Measurements from ENCODE around the gene TMEM130.
A peak's percentile ranks its signal among the peaks of the same experiment; 100 is the strongest.
"Not testable (repeated sequence)": the region's sequence is repeated elsewhere in the genome, so short reads cannot be mapped to it uniquely, and the experiment has no call there.

The TMEM130 gene

DNA sequence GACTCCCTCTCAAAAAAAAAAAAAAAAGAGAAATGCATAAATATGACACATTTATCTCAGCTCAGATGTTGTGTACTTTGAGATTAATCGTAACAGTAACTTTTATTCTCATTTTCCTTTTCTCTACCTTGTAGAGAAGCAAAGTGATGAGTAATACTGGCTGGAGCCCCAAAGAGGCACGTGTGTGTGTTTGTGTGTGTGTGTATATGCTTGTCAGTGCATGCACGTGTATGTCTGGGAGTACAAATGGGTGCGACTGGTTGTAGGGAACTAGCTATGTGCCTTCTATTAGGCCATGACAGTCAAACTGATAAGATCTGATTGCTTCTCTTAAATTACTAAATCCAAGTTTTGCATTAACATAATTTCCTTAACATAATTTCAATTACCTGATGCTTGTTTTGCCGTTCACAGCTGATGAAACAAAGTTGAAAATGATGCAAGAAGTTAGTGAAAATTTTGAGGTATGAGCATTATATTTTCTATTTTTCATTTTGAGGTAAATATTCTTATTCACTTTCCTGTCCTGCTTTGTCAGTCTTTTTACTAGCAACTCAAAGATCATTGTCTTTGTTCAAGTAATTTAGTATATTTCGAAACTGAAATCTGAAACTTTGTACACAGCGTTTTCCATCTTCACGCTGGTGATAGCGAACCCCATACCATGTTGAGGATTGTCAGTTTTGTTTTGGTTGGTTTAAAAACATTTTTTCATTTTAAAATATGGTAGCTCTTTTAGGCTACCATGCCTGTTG, 11.9 kb upstream of the TMEM130 start:
- Mint-ChIP-seq H3K4me1 (ENCODE audit: low read depth) (peaks cover 23% of the 10 kb centered on the region), H3K36me3 (ENCODE audit: low read depth) (peaks cover 41% of the 10 kb centered on the region), H3K27ac (no peak overlapping the region)

DNA sequence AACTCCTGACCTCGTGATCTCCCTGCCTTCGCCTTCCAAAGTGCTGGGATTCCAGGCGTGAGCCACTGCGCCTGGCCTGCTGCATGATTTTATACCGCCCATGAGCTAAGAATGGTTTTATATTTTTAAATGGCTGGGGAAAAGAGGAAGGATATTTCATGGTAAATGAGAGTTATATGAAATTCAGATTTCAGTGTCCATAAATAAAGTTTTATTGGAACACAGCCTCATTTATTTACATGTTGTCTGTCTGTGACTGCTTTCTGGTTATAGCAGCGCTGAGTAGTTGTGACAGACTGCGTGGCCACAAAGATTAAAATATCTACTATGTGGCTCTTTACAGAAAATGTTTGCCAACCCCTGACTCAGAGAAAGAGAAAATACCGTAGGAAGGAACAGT, 10.7 kb upstream of the TMEM130 start:
- peak overlapping the region; percentile 26 for H3K27ac Mint-ChIP-seq

More for the DNA sequence above, 11.9 kb upstream of the TMEM130 start:
- Mint-ChIP-seq H3K9me3 (no peaks in the 10 kb centered on the region), H3K27me3 (no peaks in the 10 kb centered on the region), H3K4me3 (no peak overlapping the region)

DNA sequence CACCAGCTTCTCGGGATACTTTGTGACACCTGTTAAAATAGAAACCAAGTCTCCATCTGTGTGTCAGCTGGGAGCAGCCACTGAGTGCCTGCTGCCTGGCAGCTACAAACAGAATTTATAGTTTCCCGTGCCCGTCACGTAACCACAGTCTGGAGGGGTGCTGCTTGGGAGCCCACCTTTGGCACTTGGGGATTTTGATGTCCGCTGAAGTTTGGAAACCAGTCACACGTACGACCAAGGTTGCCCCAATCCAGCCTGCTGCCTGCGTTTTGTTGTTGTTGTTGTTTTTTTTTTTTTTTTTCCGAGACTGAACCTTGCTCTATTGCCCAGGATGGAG, 10.1 kb upstream of the TMEM130 start:
- no peaks in the 10 kb centered on the region for H3K9me3 Mint-ChIP-seq
- H3K36me3 Mint-ChIP-seq (ENCODE audit: low read depth), result peaks cover 38% of the 10 kb centered on the region
- peaks cover 5% of the 10 kb centered on the region for H3K27me3 Mint-ChIP-seq
- peak overlapping the region; percentile 89 for H3K27ac Mint-ChIP-seq
- peak overlapping the region; percentile 90 for H3K4me3 Mint-ChIP-seq
- H3K4me1 Mint-ChIP-seq (ENCODE audit: low read depth), result peaks cover 23% of the 10 kb centered on the region

More for the DNA sequence above, 10.7 kb upstream of the TMEM130 start:
- peaks cover 3% of the 10 kb centered on the region for H3K27me3 Mint-ChIP-seq
- H3K4me3 Mint-ChIP-seq, result peak overlapping the region; percentile 90
- H3K9me3 Mint-ChIP-seq, result no peaks in the 10 kb centered on the region
- peaks cover 38% of the 10 kb centered on the region for H3K36me3 Mint-ChIP-seq (ENCODE audit: low read depth)
- H3K4me1 Mint-ChIP-seq (ENCODE audit: low read depth), result peaks cover 23% of the 10 kb centered on the region

DNA sequence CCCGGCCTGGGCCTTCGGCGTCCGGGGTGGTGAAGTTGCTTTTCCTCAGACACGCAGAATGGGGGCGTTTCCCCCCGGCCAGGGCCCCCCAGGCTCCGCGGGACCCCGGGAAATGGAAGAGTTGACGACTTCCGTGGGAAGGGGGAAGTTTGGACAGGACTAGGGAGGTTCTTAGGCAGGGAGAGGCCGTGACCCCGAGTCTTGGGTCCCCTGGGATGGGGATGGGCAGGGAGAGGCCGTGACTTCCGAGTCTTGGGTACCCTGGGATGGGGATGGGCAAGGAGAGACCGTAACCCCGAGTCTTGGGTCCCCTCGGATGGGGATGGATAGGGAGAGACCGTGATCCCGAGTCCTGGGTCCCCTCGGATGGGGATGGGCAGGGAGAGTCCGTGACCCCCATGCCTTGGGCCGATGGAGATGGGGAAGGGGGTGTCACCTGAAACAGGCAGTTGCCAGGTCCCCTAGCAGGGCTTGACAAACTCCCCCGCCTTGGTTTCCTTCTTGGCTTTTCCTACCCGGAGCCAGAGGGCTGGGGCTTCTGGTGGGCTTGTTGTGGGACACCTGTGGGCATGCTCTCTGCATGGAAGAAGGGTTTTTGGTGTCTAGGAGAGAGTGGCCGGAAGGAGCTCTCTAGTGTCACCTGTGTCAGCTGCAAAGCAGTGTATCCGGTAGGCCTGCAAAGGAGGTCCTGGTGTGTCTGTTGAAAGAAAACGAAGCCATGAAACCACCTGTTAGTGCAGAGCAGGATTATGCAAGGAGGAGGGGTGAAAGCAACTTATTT, 9.6 kb upstream of the TMEM130 start:
- peaks cover 38% of the 10 kb centered on the region for H3K36me3 Mint-ChIP-seq (ENCODE audit: low read depth)
- H3K27me3 Mint-ChIP-seq, result peaks cover 5% of the 10 kb centered on the region
- H3K27ac Mint-ChIP-seq, result peak overlapping the region; percentile 89
- H3K4me1 Mint-ChIP-seq (ENCODE audit: low read depth), result peaks cover 23% of the 10 kb centered on the region
- no peaks in the 10 kb centered on the region for H3K9me3 Mint-ChIP-seq
- peak overlapping the region; percentile 90 for H3K4me3 Mint-ChIP-seq

DNA sequence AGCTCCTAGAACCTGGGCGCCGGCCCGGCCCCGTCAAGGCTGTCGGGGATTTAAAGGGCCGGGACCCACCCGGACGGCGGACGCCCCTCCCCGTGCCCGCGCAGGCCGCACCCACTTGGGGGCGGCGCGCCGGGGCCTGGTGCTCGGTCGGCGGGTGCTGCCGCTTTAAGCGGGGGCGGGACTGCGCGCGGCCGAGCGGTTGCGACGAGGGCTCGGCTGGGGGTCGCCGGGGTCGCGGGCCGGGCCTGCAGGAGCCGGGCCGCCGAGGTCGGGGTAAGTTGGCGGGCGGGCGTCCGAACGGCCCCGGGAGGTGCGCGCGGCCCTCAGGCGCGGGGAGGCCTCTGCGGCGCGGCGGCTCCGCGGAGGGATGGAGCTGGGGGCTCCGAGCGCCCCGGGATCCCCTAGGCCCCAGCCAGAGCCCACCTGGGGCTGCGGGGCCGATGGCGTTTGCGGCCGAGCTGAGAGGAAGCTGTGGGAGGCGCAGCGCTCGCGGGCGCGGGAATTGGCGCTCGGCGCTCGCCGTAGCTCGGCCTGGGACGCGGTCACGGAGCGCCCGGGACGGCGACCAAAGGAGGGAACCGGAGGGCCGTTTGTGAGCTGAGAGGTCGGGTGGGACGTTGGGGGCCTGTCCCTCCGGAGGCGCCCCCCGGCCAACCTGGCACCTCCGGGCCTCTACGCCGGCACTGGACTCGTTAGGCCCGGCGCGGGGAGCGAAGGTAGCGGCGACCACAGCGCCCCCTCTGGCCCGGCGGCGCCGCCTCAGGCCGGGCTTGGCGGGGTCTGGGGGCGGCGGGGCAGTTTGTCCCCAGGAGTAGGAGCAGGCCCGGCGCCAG, 8.8 kb upstream of the TMEM130 start, which contains the start of gene TRRAP:
TRRAP (plus strand) TSS at position 168 of the 833 bp plus-strand sequence. CDS start 2,619 bp downstream, outside the sequence.
- Mint-ChIP-seq H3K9me3 (no peaks in the 10 kb centered on the region), H3K36me3 (ENCODE audit: low read depth) (peaks cover 32% of the 10 kb centered on the region), H3K4me1 (ENCODE audit: low read depth) (peaks cover 19% of the 10 kb centered on the region), H3K27me3 (peaks cover 5% of the 10 kb centered on the region), H3K27ac (peak within 1 kb of the TSS; percentile 89), H3K4me3 (peak within 1 kb of the TSS; percentile 90)

DNA sequence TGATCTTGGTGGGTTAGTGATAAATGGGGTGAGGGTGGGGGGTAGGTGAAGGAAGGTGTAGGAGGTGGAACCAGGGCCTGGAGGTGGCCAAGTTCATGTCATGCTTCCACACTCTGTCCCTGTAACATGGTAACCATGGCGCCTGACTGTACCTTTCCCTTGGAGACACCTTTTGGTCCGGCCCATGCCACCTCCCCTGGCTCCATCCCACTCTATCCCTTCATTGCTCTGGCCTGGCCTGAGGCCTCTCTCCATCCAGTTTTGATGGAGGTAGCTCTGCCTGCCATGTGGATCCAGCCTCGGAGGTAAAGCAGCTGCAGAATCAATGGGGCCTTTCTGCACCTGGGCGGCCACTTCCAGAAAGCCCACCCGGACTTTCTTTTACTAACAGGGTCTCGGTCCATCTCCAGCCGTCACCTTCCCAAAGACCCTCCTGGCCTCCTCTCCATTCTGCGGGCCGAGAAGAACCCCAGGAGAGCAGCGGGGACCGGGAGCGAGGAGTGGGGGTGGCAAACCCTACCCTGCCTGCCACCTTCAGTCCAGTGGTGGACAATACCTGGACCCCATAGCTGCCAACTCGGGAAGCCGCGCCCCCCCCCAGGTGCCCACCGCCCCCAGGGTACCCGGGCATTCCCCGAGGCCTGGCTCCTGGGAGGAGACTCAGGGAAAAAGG, 8.0 kb upstream of the TMEM130 start:
- Mint-ChIP-seq H3K36me3 (ENCODE audit: low read depth) (peaks cover 25% of the 10 kb centered on the region), H3K4me1 (ENCODE audit: low read depth) (peaks cover 19% of the 10 kb centered on the region)

DNA sequence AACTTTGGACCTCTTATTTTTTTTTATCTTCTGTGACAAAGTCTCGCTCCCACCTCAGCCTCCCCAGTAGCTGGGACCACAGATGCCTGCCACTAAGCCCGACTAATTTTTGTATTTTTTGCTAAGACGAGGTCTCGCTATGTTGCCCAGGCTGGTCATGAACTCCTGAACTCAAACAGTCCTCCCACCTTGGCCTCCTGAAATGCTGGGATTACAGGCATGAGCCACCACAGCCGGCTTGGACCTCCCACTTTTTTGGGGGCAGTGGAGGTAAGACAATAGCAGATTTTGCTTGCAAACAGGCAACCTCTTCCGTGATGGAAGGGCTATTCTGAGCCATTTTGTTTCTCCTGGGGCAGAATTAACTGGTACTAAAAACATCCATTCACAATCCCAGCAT, 7.3 kb upstream of the TMEM130 start:
- peaks cover 19% of the 10 kb centered on the region for H3K4me1 Mint-ChIP-seq (ENCODE audit: low read depth)
- H3K4me3 Mint-ChIP-seq, result no peak overlapping the region
- no peaks in the 10 kb centered on the region for H3K9me3 Mint-ChIP-seq
- H3K27me3 Mint-ChIP-seq, result peaks cover 5% of the 10 kb centered on the region
- H3K36me3 Mint-ChIP-seq (ENCODE audit: low read depth), result peaks cover 18% of the 10 kb centered on the region
- no peak overlapping the region for H3K27ac Mint-ChIP-seq

More for the DNA sequence above, 8.0 kb upstream of the TMEM130 start:
- Mint-ChIP-seq H3K9me3 (no peaks in the 10 kb centered on the region), H3K27ac (no peak overlapping the region), H3K4me3 (peak overlapping the region; percentile 56), H3K27me3 (peaks cover 5% of the 10 kb centered on the region)

DNA sequence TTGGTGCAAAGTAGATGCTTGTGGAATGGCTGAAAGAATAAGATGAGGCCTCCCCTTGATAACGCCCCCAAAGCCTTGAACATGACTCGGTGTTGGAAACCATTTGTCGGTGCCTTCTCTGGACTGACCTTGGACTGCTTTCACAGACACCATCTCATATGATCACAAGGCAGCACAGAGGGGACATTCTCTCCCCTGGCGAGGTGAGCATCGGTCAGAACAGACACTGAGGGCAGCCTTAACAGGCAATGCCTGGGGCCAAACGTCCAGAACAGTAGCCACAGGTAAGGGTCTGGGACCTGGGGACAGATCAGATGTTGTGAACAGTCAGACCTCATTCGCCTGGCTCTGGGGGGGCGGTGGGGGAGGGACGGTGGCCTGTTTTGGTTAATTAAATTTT, 5.7 kb upstream of the TMEM130 start:
- H3K4me3 Mint-ChIP-seq, result no peak overlapping the region
- peaks cover 9% of the 10 kb centered on the region for H3K4me1 Mint-ChIP-seq (ENCODE audit: low read depth)
- H3K27ac Mint-ChIP-seq, result no peak overlapping the region
- H3K9me3 Mint-ChIP-seq, result no peaks in the 10 kb centered on the region
- peaks cover 5% of the 10 kb centered on the region for H3K27me3 Mint-ChIP-seq
- peaks cover 8% of the 10 kb centered on the region for H3K36me3 Mint-ChIP-seq (ENCODE audit: low read depth)

DNA sequence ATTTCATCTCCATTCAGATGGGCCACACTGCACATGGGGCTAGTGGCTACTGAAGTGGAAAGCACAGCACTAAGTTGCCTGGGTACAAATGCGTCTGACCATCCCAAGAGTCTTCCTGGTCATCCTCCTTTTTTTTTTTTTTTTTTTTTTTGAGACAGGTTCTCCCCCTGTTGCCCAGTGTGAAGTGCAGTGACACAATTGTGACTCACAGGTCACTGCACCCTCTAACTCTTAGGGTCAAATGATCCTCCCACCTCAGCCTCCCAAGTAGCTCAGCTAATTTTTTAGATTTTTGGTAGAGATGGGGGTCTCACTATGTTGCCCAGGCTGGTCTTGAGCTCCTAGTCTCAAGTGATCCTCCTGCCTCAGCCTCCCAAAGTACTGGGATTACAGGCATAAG, 5.1 kb upstream of the TMEM130 start:
- Mint-ChIP-seq H3K9me3 (no peaks in the 10 kb centered on the region), H3K27me3 (peaks cover 5% of the 10 kb centered on the region), H3K4me3 (no peak overlapping the region), H3K27ac (no peak overlapping the region), H3K36me3 (ENCODE audit: low read depth) (peaks cover 4% of the 10 kb centered on the region), H3K4me1 (ENCODE audit: low read depth) (peaks cover 3% of the 10 kb centered on the region)

DNA sequence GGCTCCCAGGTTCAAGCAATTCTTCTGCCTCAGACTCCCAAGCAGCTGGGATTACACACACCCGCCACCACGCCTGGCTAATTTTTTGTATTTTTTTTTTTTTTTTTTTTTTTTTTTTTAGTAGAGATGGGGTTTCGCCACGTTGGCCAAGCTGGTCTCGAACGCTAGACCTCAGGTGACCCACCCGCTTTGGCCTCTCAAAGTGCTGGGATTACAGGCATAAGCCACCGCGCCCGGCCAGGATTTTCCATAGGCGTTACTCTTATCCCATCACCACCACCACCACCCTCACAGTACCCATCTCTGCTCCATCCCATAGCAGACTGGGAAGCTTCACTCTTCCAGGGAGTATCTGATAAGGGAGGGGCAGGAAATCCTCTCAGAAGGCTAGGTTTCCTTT, 3.8 kb upstream of the TMEM130 start:
- H3K27ac Mint-ChIP-seq; H3K4me1 Mint-ChIP-seq (ENCODE audit: low read depth); H3K36me3 Mint-ChIP-seq (ENCODE audit: low read depth); H3K9me3 Mint-ChIP-seq; H3K4me3 Mint-ChIP-seq: not testable (repeated sequence)
- H3K27me3 Mint-ChIP-seq, result peaks cover 11% of the 10 kb centered on the region

DNA sequence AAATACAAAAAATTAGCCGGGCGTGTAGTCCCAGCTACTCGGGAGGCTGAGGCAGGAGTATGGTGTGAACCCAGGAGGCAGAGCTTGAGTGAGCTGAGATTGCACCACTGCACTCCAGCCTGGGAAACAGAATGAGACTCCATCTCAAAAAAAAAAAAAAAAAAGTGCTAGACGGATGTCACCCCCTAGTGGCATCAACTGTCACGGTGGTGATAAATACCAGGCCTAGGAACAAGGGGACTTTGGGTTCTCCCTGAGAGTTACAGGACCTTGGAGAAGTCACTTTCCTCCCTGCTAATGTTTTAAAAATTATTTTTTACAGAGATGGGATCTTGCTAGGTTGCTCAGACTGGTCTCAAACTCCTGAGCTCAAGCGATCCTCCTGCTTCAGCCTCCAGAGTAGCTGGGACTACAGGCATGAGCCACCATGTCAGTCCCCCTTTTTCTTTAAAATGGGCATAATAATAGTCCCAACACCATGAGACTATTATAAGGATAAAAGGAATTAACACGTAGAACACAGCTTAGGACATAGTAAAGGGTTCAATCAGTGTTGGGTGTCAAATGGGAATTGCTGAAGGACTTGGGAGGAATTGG, 2.6 kb upstream of the TMEM130 start:
- H3K9me3 Mint-ChIP-seq, result no peaks in the 10 kb centered on the region
- H3K36me3 Mint-ChIP-seq (ENCODE audit: low read depth), result no peaks in the 10 kb centered on the region
- no peak overlapping the region for H3K4me3 Mint-ChIP-seq
- H3K27ac Mint-ChIP-seq, result no peak overlapping the region
- H3K27me3 Mint-ChIP-seq, result peaks cover 11% of the 10 kb centered on the region
- no peaks in the 10 kb centered on the region for H3K4me1 Mint-ChIP-seq (ENCODE audit: low read depth)

DNA sequence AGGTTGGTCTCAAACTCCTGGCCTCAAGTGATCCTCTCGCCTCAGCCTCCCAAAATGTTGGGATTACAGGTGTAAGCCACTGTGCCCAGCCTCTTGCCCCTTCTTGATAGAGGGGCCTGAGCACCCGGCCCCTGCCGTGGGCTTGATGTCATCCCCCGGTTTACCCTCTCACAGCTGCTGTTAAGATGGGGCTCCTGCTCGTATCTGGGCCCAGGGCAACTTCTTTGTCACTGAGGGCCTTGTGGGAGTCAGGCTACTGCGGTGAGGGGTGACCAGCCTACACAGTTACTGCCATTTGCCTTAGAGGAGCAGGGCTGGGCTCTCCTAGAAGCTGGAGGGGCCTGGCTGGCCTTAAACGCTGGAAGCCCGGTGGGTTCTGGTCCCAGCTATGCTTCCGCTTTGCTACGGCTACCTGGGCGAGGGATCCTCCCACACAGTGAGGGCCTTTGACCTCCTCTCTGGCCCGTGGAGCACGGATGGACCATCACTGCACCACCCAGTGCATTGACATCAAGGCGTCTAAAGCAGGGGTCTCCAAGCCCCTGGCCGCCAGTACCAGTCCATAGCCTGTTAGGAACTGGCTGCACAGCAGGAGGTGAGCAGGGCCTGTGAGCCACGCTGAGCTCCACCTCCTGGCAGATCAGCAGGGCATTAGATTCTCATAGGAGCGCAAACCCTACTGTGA, 1.1 kb upstream of the TMEM130 start:
- Mint-ChIP-seq H3K27ac (no peak overlapping the region), H3K4me3 (peak overlapping the region; percentile 72), H3K4me1 (ENCODE audit: low read depth) (no peaks in the 10 kb centered on the region), H3K27me3 (peaks cover 14% of the 10 kb centered on the region), H3K36me3 (ENCODE audit: low read depth) (no peaks in the 10 kb centered on the region), H3K9me3 (no peaks in the 10 kb centered on the region)

DNA sequence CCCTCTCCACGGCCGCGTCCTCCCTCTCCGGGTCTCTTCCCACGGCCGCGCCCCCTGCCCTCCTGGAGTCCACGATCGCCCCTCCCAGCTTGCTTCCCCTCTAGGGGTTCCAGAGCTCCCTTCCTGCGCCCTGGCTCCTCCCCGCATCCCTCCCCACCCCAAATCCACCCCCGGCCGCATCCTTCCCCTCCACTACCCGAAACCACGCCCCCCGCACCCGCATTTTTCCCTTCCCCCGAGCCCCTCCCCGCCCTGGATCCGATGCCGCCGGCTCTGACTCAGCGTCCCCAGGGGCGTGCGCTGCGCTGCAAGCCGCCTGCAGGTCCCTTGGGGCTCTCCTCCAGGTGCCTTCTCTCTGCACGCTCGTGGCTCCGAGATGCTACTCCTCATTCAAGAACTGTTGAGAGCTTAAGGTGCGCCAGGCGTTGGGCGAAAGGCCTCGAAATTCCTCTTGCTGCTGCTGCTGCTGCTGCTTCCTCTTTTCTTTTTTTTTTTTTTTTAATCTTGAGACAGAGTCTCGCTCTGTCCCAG, 372 bp upstream of the TMEM130 start:
- Mint-ChIP-seq H3K27me3 (peaks cover 9% of the 10 kb centered on the region), H3K4me1 (ENCODE audit: low read depth) (no peaks in the 10 kb centered on the region), H3K36me3 (ENCODE audit: low read depth) (no peaks in the 10 kb centered on the region)

More for the DNA sequence above, 372 bp upstream of the TMEM130 start:
- peak overlapping the region; percentile 72 for H3K4me3 Mint-ChIP-seq
- H3K27ac Mint-ChIP-seq, result no peak overlapping the region
- H3K9me3 Mint-ChIP-seq, result no peaks in the 10 kb centered on the region

Measured in stimulated activated naive CD8-positive, alpha-beta T cell treated with anti-CD3 and anti-CD28 coated beads, Interleukin-15, Interleukin-2, amounts not matched to agents 100 ng/mL and 50 ng/mL, for 24 hours (primary cell).